Fibroblast of pulmonary artery (primary cell): ENCODE data around the gene GAN.
A peak's percentile ranks its signal among the peaks of the same experiment; 100 is the strongest.

Source experiments
- DNase-seq: peaks from one replicate; pipeline ENCODE4 v3.0.0-alpha.2; 2010; ENCODE audit warnings: low read depth
- H3K4me3 ChIP-seq: replicated peaks from 2 replicates; pipeline ENCODE4 v1.5.1; 2011; ENCODE audit warnings: low read depth, mild to moderate bottlenecking, control low read depth, low read length, moderate library complexity
- CTCF ChIP-seq: IDR thresholded peaks from 2 replicates; pipeline ENCODE4 v1.5.1; 2011; ENCODE audit warnings: mild to moderate bottlenecking, control low read depth, low read length, inconsistent platforms; ENCODE audit errors: missing control alignments

The GAN gene

GRCh38 chr16:81424771-81425170 lies 110.0 kb downstream of the GAN start:
- no peak for TF ChIP-seq CTCF

GRCh38 chr16:81427219-81427618 lies 112.5 kb downstream of the GAN start:
- no peak overlapping the region for H3K4me3 ChIP-seq
- DNase-seq, result no peak
- TF ChIP-seq CTCF, result no peak

More at GRCh38 chr16:81424771-81425170, 110.0 kb downstream of the GAN start:
- no peak overlapping the region for H3K4me3 ChIP-seq
- no peak for DNase-seq

GRCh38 chr16:81429045-81429521 lies 114.3 kb downstream of the GAN start:
- DNase-seq, result peak; percentile 62
- no peak overlapping the region for H3K4me3 ChIP-seq
- peak; percentile 61 for TF ChIP-seq CTCF

- H3K4me3 ChIP-seq, result no peak overlapping the region
- no peak for TF ChIP-seq CTCF
- peak; percentile 73 for DNase-seq
Observed at GRCh38 chr16:81431554-81432353, 117.0 kb downstream of the GAN start.

- no peak for DNase-seq
- TF ChIP-seq CTCF, result no peak
- no peak overlapping the region for H3K4me3 ChIP-seq
Observed at GRCh38 chr16:81432937-81433557, 118.3 kb downstream of the GAN start.

GRCh38 chr16:81435103-81435502 lies 120.3 kb downstream of the GAN start:
- H3K4me3 ChIP-seq, result no peak overlapping the region
- no peak for DNase-seq
- no peak for TF ChIP-seq CTCF
